Sigmoid colon (tissue), 7 donors: ENCODE results near the gene KLHL9. TPM values are rescaled to one million over a fixed set of nuclear protein-coding genes. Genes with fewer than 3 reads are reported as not detected.
"Not testable (repeated sequence)": the region's sequence is repeated elsewhere in the genome, so short reads cannot be mapped to it uniquely, and the experiment has no call there.

ENCODE experiments used
- DNase-seq: peaks from one replicate; pipeline ENCODE4 v3.0.0-alpha.2; 2019
- H3K27ac ChIP-seq, 4 donors: fragments of 200-600 bp; sonication (generic); one replicate each; pipeline ENCODE4 v1.5.1; 2016 to 2019; ENCODE audit warnings: mild to moderate bottlenecking in 1 of 4
- H3K27me3 ChIP-seq, 3 donors: fragments of 200-600 bp; sonication (generic); one replicate each; pipeline ENCODE4 v1.5.1; 2019; ENCODE audit warnings: mild to moderate bottlenecking in 1 of 3
- H3K36me3 ChIP-seq, 4 donors: fragments of 200-600 bp; sonication (generic); one replicate each; pipeline ENCODE4 v1.5.1; 2016 to 2019
- H3K4me1 ChIP-seq, 4 donors: fragments of 200-600 bp; sonication (generic); one replicate each; pipeline ENCODE4 v1.5.1; 2017 to 2019
- H3K4me3 ChIP-seq, 4 donors: fragments of 200-600 bp; sonication (generic); one replicate each; pipeline ENCODE4 v1.5.1; 2017 to 2019; ENCODE audit warnings: mild to moderate bottlenecking in 2 of 4, moderate library complexity in 1 of 4
- H3K9me3 ChIP-seq, 4 donors: fragments of 200-600 bp in 3 of 4; sonication (generic) in 3 of 4; one replicate each; pipeline versions ENCODE4 v1.5.1 to v1.6.1; 2013 to 2019
- CTCF ChIP-seq, 4 experiments: fragments of 450-650 bp in 3 of 4; fragments of 200-600 bp in 1 of 4; IDR thresholded peaks; one replicate each; pipeline ENCODE4 v1.5.1; 2016 to 2019; ENCODE audit warnings: antibody characterized with exemption in 4 of 4, mild to moderate bottlenecking in 3 of 4, moderate library complexity in 2 of 4
- EP300 ChIP-seq, 4 donors: sonication (generic); formaldehyde crosslinking; IDR thresholded peaks; one replicate each; pipeline ENCODE4 v1.6.1; 2017; ENCODE audit warnings: antibody characterized with exemption in 4 of 4
- POLR2A ChIP-seq, 2 donors: fragments of 450-650 bp; IDR thresholded peaks; one replicate each; pipeline ENCODE4 v1.6.1; 2016; ENCODE audit warnings: antibody characterized with exemption in 2 of 2, mild to moderate bottlenecking in 2 of 2, moderate library complexity in 2 of 2
- POLR2AphosphoS5 ChIP-seq, 4 donors: sonication (generic); formaldehyde crosslinking; IDR thresholded peaks; one replicate each; pipeline ENCODE4 v1.6.1; 2017; ENCODE audit warnings: antibody characterized with exemption in 4 of 4
- WGBS, 2 donors: extraction: QIAGEN DNeasy Blood & Tissue Kit; methylation state at CpG; one replicate each; pipeline ENCODE4 v1.1.7; 2013; 5-methylcytosine and 5-hydroxymethylcytosine counted together
- intact Hi-C: fragments of 100-400 bp; cut with DNase I; formaldehyde crosslinking; loops from one replicate; pipeline ENCODE4 v1.15.1; 2023
- polyA plus RNA-seq, 3 donors: library from polyadenylated mRNA; stranded (reverse); fragments of 200-250 nt; gene quantifications; one replicate each; pipeline ENCODE4 v1.2.3, GENCODE V29; 2013
- total RNA-seq, 4 donors: library from RNA; depleted of rRNA; stranded (reverse); fragments of >200 nt; gene quantifications; one replicate each; pipeline ENCODE4 v1.1.0, GENCODE V29; 2016
- donor health status: healthy with polysubstance abuse.
- donor health status: Bipolar disorder and iron deficiency.
- donor health status: healthy.

Gene KLHL9, protein sequence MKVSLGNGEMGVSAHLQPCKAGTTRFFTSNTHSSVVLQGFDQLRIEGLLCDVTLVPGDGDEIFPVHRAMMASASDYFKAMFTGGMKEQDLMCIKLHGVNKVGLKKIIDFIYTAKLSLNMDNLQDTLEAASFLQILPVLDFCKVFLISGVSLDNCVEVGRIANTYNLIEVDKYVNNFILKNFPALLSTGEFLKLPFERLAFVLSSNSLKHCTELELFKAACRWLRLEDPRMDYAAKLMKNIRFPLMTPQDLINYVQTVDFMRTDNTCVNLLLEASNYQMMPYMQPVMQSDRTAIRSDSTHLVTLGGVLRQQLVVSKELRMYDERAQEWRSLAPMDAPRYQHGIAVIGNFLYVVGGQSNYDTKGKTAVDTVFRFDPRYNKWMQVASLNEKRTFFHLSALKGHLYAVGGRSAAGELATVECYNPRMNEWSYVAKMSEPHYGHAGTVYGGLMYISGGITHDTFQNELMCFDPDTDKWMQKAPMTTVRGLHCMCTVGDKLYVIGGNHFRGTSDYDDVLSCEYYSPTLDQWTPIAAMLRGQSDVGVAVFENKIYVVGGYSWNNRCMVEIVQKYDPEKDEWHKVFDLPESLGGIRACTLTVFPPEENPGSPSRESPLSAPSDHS
- total RNA-seq (10 to 100 TPM; 17.2 to 26.4 (median 22.0) TPM), polyA plus RNA-seq (1 to 10 TPM; 8.4 to 9.8 (median 8.8) TPM)

- H3K27me3 ChIP-seq = no peaks in the 10 kb centered on the region
- no peaks in the 10 kb centered on the region for H3K9me3 ChIP-seq
- peak within 1 kb of the TSS; percentile 58 to 95 (median 84) for H3K4me3 ChIP-seq
- peak; percentile 97 for DNase-seq
- peak within 1 kb of the TSS; percentile 88 to 95 (median 91) for H3K27ac ChIP-seq
- H3K4me1 ChIP-seq = peaks cover 0 to 46% (median 43%) of the 10 kb centered on the region in 4 donors
- WGBS, 2 donors = 0 to 1% methylated on average over 55 of the region's 55 CpGs
- TF ChIP-seq POLR2A (IDR thresholded peaks at IDR 0.05) = peak; percentile 20 to 30
- TF ChIP-seq EP300 (IDR thresholded peaks at IDR 0.05) = no peak
- TF ChIP-seq POLR2AphosphoS5 (IDR thresholded peaks at IDR 0.05) = peak; percentile 78 to 87 (median 87)
- no peak for TF ChIP-seq CTCF (IDR thresholded peaks at IDR 0.05)
- intact Hi-C loops = loop anchor here (1.0 to 5.0 kb wide), 2 partner anchors 9 to 467 kb away; partner anchors contain the start of gene MTAP
- peaks cover 0 to 10% (median 0%) of the 10 kb centered on the region in 4 donors for H3K36me3 ChIP-seq
Measured at GRCh38 chr9:21334701-21335632, at the start of gene KLHL9. Gene KLHL9 (minus strand): TSS chr9:21335404. CDS start chr9:21334859, 545 bp downstream.

DNA sequence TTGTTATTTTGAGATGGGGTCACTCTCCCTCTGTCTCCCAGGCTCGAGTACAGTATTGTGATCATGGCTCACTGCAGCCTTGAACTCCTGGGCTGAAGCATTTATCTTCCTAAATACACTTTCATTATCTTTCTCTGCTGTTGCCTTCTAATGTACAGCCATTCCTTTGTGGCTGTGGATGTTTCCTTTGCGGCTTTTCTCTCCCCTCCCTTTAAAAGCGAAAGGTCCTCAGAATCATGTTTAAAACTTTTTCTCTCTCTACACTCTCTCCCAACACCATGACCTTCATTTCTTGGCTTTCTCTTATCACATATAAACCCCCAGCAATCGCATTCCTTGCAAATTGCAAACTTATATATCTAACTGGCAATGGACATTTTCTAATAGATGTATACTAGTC is 48.4 kb upstream of the KLHL9 start:
- no peaks in the 10 kb centered on the region for H3K9me3 ChIP-seq
- WGBS, 2 donors = 57 to 66% methylated on average over 4 of the region's 4 CpGs
- H3K27me3 ChIP-seq = peaks cover 0 to 3% (median 0%) of the 10 kb centered on the region in 3 donors
- no peak overlapping the region for H3K4me3 ChIP-seq
- H3K36me3 ChIP-seq = no peaks in the 10 kb centered on the region
- H3K27ac ChIP-seq = no peak overlapping the region
- H3K4me1 ChIP-seq = no peaks in the 10 kb centered on the region
- DNase-seq = no peak
- TF ChIP-seq CTCF (IDR thresholded peaks at IDR 0.05) = no peak
- TF ChIP-seq EP300 (IDR thresholded peaks at IDR 0.05) = no peak
- TF ChIP-seq POLR2A (IDR thresholded peaks at IDR 0.05) = no peak
- TF ChIP-seq POLR2AphosphoS5 (IDR thresholded peaks at IDR 0.05) = no peak
- intact Hi-C loops = no loop called here

GRCh38 chr9:21381448-21382339 is 46.5 kb upstream of the KLHL9 start:
- Histone ChIP-seq H3K4me3 (no peak overlapping the region), H3K27ac (no peak overlapping the region), H3K9me3 (no peaks in the 10 kb centered on the region), H3K36me3 (no peaks in the 10 kb centered on the region), H3K27me3 (no peaks in the 10 kb centered on the region), H3K4me1 (no peaks in the 10 kb centered on the region)
- intact Hi-C loops = no loop called here
- no peak for DNase-seq
- WGBS, 2 donors = 47 to 56% methylated on average over 5 of the region's 5 CpGs
- TF ChIP-seq POLR2AphosphoS5 (IDR thresholded peaks at IDR 0.05) = no peak
- TF ChIP-seq EP300 (IDR thresholded peaks at IDR 0.05) = no peak
- TF ChIP-seq POLR2A (IDR thresholded peaks at IDR 0.05) = no peak
- TF ChIP-seq CTCF (IDR thresholded peaks at IDR 0.05) = no peak

DNA sequence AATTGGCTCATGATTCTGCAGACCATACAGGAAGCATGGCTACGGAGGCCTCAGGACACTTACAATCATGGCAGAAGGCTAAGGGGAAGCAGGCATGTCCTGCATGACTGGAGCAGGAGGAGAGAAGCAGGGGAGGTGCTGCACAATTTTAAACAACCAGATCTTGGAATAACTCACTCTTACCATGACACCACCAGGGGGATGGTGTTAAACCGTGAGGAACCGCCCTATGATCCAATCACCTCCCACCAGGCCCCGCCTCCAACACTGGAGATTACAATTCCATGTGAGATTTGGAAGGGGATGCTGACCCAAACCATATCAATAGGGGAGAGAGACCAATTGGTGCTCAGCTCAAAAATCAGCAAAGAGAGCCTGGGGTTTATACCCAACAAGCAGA is 36.3 kb upstream of the KLHL9 start:
- H3K36me3 ChIP-seq, H3K4me1 ChIP-seq, DNase-seq, intact Hi-C loops, H3K27ac ChIP-seq, H3K9me3 ChIP-seq, H3K4me3 ChIP-seq, H3K27me3 ChIP-seq: not testable (repeated sequence)
- 74 to 86% methylated on average over 4 of the region's 4 CpGs for WGBS, 2 donors
